Measurements from ENCODE around the gene CFHR4.
"Not testable (repeated sequence)": the region's sequence is repeated elsewhere in the genome, so short reads cannot be mapped to it uniquely, and the experiment has no call there.

The CFHR4 gene

GRCh38 chr1:196886560-196886959 lies 1.3 kb upstream of the CFHR4 start:
- H3K36me3 ChIP-seq (ENCODE audit: control insufficient read depth, insufficient read depth, low read length); H3K9ac ChIP-seq (ENCODE audit: low read length); H3K9me3 ChIP-seq (ENCODE audit: control insufficient read depth, insufficient read depth, low read depth, low read length); H3K4me1 ChIP-seq (ENCODE audit: control insufficient read depth, insufficient read depth, low read length); H3K4me3 ChIP-seq (ENCODE audit: low read depth, low read length); H3K27me3 ChIP-seq (ENCODE audit: control insufficient read depth, insufficient read depth, low read length); H3K27ac ChIP-seq (ENCODE audit: low read depth, low read length): not testable (repeated sequence)

GRCh38 chr1:196890668-196891067 lies 2.8 kb downstream of the CFHR4 start:
- no peak overlapping the region for H3K9ac ChIP-seq (ENCODE audit: low read length)
- H3K9me3 ChIP-seq (ENCODE audit: control insufficient read depth, insufficient read depth, low read depth, low read length) = peaks cover 6% of the 10 kb centered on the region
- no peak overlapping the region for H3K27ac ChIP-seq (ENCODE audit: low read depth, low read length)
- no peaks in the 10 kb centered on the region for H3K4me1 ChIP-seq (ENCODE audit: control insufficient read depth, insufficient read depth, low read length)
- no peak overlapping the region for H3K4me3 ChIP-seq (ENCODE audit: low read depth, low read length)
- H3K36me3 ChIP-seq (ENCODE audit: control insufficient read depth, insufficient read depth, low read length) = no peaks in the 10 kb centered on the region
- no peaks in the 10 kb centered on the region for H3K27me3 ChIP-seq (ENCODE audit: control insufficient read depth, insufficient read depth, low read length)

- no peak overlapping the region for H3K9ac ChIP-seq (ENCODE audit: low read length)
- no peaks in the 10 kb centered on the region for H3K4me1 ChIP-seq (ENCODE audit: control insufficient read depth, insufficient read depth, low read length)
- no peak overlapping the region for H3K27ac ChIP-seq (ENCODE audit: low read depth, low read length)
- H3K36me3 ChIP-seq (ENCODE audit: control insufficient read depth, insufficient read depth, low read length) = no peaks in the 10 kb centered on the region
- no peaks in the 10 kb centered on the region for H3K27me3 ChIP-seq (ENCODE audit: control insufficient read depth, insufficient read depth, low read length)
- H3K4me3 ChIP-seq (ENCODE audit: low read depth, low read length) = no peak overlapping the region
- peaks cover 3% of the 10 kb centered on the region; the same call in 1 of the 2 replicates for H3K9me3 ChIP-seq (ENCODE audit: control insufficient read depth, insufficient read depth, low read depth, low read length)
Observed at GRCh38 chr1:196891251-196891650, 3.4 kb downstream of the CFHR4 start.

GRCh38 chr1:196896355-196896754 lies 8.5 kb downstream of the CFHR4 start:
- Histone ChIP-seq H3K36me3 (ENCODE audit: control insufficient read depth, insufficient read depth, low read length) (no peaks in the 10 kb centered on the region), H3K9ac (ENCODE audit: low read length) (no peak overlapping the region), H3K4me3 (ENCODE audit: low read depth, low read length) (no peak overlapping the region), H3K4me1 (ENCODE audit: control insufficient read depth, insufficient read depth, low read length) (no peaks in the 10 kb centered on the region), H3K9me3 (ENCODE audit: control insufficient read depth, insufficient read depth, low read depth, low read length) (no peaks in the 10 kb centered on the region), H3K27me3 (ENCODE audit: control insufficient read depth, insufficient read depth, low read length) (no peaks in the 10 kb centered on the region), H3K27ac (ENCODE audit: low read depth, low read length) (no peak overlapping the region)

GRCh38 chr1:196897158-196897828 lies 9.4 kb downstream of the CFHR4 start:
- no peak overlapping the region for H3K9ac ChIP-seq (ENCODE audit: low read length)
- H3K9me3 ChIP-seq (ENCODE audit: control insufficient read depth, insufficient read depth, low read depth, low read length) = no peaks in the 10 kb centered on the region
- no peaks in the 10 kb centered on the region for H3K27me3 ChIP-seq (ENCODE audit: control insufficient read depth, insufficient read depth, low read length)
- H3K27ac ChIP-seq (ENCODE audit: low read depth, low read length) = no peak overlapping the region
- no peaks in the 10 kb centered on the region for H3K36me3 ChIP-seq (ENCODE audit: control insufficient read depth, insufficient read depth, low read length)
- peak overlapping the region; percentile 23; the same call in 1 of the 2 replicates for H3K4me3 ChIP-seq (ENCODE audit: low read depth, low read length)
- H3K4me1 ChIP-seq (ENCODE audit: control insufficient read depth, insufficient read depth, low read length) = no peaks in the 10 kb centered on the region

- Histone ChIP-seq H3K9ac (ENCODE audit: low read length) (no peak overlapping the region), H3K4me3 (ENCODE audit: low read depth, low read length) (no peak overlapping the region), H3K27ac (ENCODE audit: low read depth, low read length) (no peak overlapping the region), H3K4me1 (ENCODE audit: control insufficient read depth, insufficient read depth, low read length) (peaks cover 5% of the 10 kb centered on the region; the same call in 1 of the 2 replicates), H3K36me3 (ENCODE audit: control insufficient read depth, insufficient read depth, low read length) (no peaks in the 10 kb centered on the region), H3K9me3 (ENCODE audit: control insufficient read depth, insufficient read depth, low read depth, low read length) (no peaks in the 10 kb centered on the region), H3K27me3 (ENCODE audit: control insufficient read depth, insufficient read depth, low read length) (no peaks in the 10 kb centered on the region)
Observed at GRCh38 chr1:196902344-196902743, 14.5 kb downstream of the CFHR4 start.

GRCh38 chr1:196910215-196910614 lies 22.4 kb downstream of the CFHR4 start:
- Histone ChIP-seq H3K27ac (ENCODE audit: low read depth, low read length) (no peak overlapping the region), H3K27me3 (ENCODE audit: control insufficient read depth, insufficient read depth, low read length) (no peaks in the 10 kb centered on the region), H3K9ac (ENCODE audit: low read length) (no peak overlapping the region), H3K36me3 (ENCODE audit: control insufficient read depth, insufficient read depth, low read length) (no peaks in the 10 kb centered on the region), H3K4me3 (ENCODE audit: low read depth, low read length) (no peak overlapping the region), H3K9me3 (ENCODE audit: control insufficient read depth, insufficient read depth, low read depth, low read length) (no peaks in the 10 kb centered on the region), H3K4me1 (ENCODE audit: control insufficient read depth, insufficient read depth, low read length) (peaks cover 3% of the 10 kb centered on the region; the same call in 1 of the 2 replicates)

- not testable (repeated sequence) for H3K9ac ChIP-seq (ENCODE audit: low read length); H3K9me3 ChIP-seq (ENCODE audit: control insufficient read depth, insufficient read depth, low read depth, low read length); H3K36me3 ChIP-seq (ENCODE audit: control insufficient read depth, insufficient read depth, low read length); H3K27ac ChIP-seq (ENCODE audit: low read depth, low read length); H3K4me3 ChIP-seq (ENCODE audit: low read depth, low read length); H3K27me3 ChIP-seq (ENCODE audit: control insufficient read depth, insufficient read depth, low read length); H3K4me1 ChIP-seq (ENCODE audit: control insufficient read depth, insufficient read depth, low read length)
Observed at GRCh38 chr1:196912283-196912682, 24.4 kb downstream of the CFHR4 start.

GRCh38 chr1:196926839-196927238 lies 39.0 kb downstream of the CFHR4 start:
- H3K27me3 ChIP-seq (ENCODE audit: control insufficient read depth, insufficient read depth, low read length); H3K4me3 ChIP-seq (ENCODE audit: low read depth, low read length); H3K36me3 ChIP-seq (ENCODE audit: control insufficient read depth, insufficient read depth, low read length); H3K27ac ChIP-seq (ENCODE audit: low read depth, low read length); H3K9ac ChIP-seq (ENCODE audit: low read length); H3K4me1 ChIP-seq (ENCODE audit: control insufficient read depth, insufficient read depth, low read length); H3K9me3 ChIP-seq (ENCODE audit: control insufficient read depth, insufficient read depth, low read depth, low read length): not testable (repeated sequence)

GRCh38 chr1:196932853-196933252 lies 45.0 kb downstream of the CFHR4 start:
- not testable (repeated sequence) for H3K4me3 ChIP-seq (ENCODE audit: low read depth, low read length); H3K27ac ChIP-seq (ENCODE audit: low read depth, low read length); H3K36me3 ChIP-seq (ENCODE audit: control insufficient read depth, insufficient read depth, low read length); H3K9me3 ChIP-seq (ENCODE audit: control insufficient read depth, insufficient read depth, low read depth, low read length); H3K4me1 ChIP-seq (ENCODE audit: control insufficient read depth, insufficient read depth, low read length); H3K9ac ChIP-seq (ENCODE audit: low read length); H3K27me3 ChIP-seq (ENCODE audit: control insufficient read depth, insufficient read depth, low read length)

- no peaks in the 10 kb centered on the region for H3K9me3 ChIP-seq (ENCODE audit: control insufficient read depth, insufficient read depth, low read depth, low read length)
- no peak overlapping the region for H3K27ac ChIP-seq (ENCODE audit: low read depth, low read length)
- H3K36me3 ChIP-seq (ENCODE audit: control insufficient read depth, insufficient read depth, low read length) = no peaks in the 10 kb centered on the region
- H3K27me3 ChIP-seq (ENCODE audit: control insufficient read depth, insufficient read depth, low read length) = no peaks in the 10 kb centered on the region
- no peak overlapping the region for H3K9ac ChIP-seq (ENCODE audit: low read length)
- no peak overlapping the region for H3K4me3 ChIP-seq (ENCODE audit: low read depth, low read length)
- no peaks in the 10 kb centered on the region for H3K4me1 ChIP-seq (ENCODE audit: control insufficient read depth, insufficient read depth, low read length)
Observed at GRCh38 chr1:196933531-196934189, 45.8 kb downstream of the CFHR4 start.
